ENCODE results near the gene AUTS2.
"Not testable (repeated sequence)": the region's sequence is repeated elsewhere in the genome, so short reads cannot be mapped to it uniquely, and the experiment has no call there.

Gene AUTS2

DNA sequence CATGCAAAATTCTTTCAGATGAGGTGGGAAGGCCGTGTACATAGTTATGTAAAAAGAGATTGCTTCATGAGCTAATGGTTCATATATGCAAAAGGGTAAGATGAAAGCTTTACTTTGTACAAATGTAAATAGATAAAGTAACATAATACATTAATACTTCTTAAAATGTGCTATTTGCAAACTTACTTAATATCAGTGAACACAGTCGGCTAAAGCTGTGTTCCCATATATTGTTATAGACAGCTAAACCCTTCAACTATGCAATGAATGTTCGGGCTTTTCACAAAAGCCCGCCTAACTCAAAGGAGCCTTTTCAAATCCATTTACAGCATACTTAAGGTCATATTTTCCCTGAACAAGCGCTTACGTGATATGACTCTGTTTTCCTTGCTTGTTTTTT lies 1193.1 kb downstream of the AUTS2 start:
- DNase-seq: no peak

DNA sequence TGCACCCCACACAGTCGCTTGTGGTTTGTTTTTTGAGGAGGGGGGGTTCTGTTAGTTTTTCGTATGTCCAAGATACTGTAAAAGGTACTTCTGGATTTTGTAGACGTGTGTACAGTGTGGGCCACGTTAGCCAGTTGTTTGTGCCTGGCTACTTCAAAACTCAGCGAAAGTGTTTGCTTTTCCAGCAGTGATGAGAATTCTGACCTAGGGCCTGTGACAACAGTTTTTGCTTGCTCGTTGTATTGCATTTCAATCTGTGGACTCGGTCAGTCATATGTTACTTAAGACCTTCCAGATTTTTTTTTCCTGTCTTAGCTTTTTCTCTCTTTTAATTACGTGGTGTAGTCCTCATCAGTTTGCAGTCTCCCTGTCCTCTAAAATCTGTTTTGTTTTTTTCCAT lies 1194.8 kb downstream of the AUTS2 start:
- no peak for DNase-seq

- DNase-seq: no peak
Observed at GRCh38 chr7:70793821-70794220, 1195.5 kb downstream of the AUTS2 start.

DNA sequence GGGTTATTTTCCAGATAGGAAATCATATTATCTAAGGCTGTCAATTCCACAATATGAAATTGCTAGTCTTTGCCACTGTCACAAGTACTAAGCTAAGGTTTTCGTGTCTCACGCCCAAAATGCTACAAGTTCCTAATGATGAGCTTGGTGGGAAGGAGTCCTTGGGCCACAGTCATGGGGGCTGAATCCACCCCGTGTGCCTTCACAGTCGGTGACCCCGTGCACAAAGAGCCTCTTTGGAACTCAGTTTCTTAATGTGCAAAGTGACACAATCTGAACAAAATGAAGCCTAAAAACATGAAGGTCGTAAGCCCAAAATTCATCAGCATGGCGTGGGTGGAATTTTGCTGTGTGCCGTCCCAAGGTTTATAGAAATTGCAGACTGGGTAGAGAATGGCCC lies 1196.7 kb downstream of the AUTS2 start:
- DNase-seq: no peak

GRCh38 chr7:70795948-70796347 lies 1197.7 kb downstream of the AUTS2 start:
- no peak for DNase-seq

DNA sequence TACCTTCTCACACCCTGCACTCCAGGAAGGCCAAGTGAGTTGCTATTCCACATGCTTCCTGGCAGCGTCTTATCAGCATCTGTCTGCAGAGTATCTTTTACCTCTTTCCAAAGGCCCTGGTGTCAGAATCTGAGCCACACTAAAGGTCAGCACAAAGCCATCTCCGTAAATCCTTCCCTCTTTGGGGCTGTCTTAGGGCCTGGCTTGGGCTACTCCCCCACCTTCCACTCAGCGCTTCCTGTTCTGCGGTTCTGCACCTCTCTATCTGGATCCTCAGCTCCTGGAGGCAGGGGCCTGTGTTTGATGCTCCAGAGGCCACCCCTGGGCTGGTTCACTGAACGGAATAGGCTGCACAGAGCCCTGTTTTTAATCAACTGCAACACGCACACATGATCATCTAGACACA lies 1198.8 kb downstream of the AUTS2 start:
- no peak for DNase-seq

GRCh38 chr7:70799841-70800405 lies 1201.6 kb downstream of the AUTS2 start:
- DNase-seq: no peak

DNA sequence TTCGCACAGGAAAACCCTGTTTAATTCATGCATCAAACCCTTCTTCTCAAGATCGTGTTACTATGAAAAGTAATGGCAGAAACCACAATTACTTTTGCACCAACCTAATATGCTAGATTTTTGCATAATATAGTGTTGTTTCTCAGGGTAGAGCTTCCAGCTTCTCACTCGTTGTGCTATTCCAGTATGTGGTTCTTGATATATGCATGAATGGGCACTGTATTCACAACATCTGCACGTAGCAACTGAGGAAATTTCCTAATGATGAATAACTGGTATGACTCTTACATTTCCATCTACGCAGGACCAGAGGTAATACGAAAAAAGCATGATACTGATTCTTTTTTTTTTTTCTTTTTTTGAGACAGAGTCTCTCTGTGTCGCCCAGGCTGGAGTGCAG lies 1207.1 kb downstream of the AUTS2 start:
- no peak for DNase-seq

DNA sequence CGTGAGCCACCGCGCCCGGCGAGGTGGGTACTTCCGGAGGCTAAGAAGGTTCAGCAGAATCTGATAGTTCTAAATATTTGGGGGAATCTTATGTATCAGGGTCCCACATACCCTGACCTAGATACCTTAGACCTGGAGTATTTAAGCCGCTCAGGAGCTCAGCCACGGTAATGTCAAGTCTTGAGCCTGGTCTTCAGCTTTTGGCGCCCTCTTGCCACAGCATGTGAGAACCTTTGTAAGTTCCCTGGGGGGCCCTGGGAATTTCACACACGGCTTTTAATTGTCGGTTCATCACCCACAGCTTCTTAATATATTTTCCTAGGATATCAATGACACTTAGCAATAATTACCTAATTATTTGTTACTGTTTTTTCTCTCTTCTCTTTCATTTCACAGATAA lies 1209.4 kb downstream of the AUTS2 start:
- DNase-seq: no peak

- DNase-seq: no peak
Observed at GRCh38 chr7:70808876-70809275, 1210.6 kb downstream of the AUTS2 start.

DNA sequence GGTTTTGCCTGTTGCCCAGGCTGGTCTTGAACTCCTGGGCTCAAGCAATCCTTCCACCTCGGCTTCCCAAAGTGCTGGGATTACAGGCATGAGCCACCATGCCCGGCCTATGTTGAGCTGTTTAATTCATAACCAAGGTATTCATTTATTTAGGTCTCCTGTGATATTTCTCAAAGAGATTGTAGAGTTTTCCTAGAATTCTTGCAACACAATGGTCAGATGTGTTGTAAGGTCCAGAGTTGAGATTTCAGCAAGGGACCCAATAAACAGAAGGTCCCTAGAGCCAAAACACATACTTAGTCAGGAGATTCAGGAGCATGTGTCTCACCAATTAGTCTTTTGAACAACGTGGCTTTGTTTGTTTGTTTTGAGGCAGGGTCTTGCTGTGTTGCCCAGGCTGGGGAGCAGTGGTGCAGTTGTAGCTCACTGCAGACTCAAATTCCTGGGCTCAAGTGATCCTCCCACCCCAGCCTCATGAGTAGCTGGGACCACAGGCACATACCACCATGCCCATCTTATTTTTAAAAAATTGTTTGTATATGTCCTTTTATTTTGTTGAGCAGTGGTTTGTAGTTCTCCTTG lies 1212.4 kb downstream of the AUTS2 start:
- no peak for DNase-seq

- no peak for DNase-seq
Observed at GRCh38 chr7:70812511-70812910, 1214.2 kb downstream of the AUTS2 start.

- DNase-seq: not testable (repeated sequence)
Observed at GRCh38 chr7:70822490-70822889, 1224.2 kb downstream of the AUTS2 start.

- peak in 47 of 51 donors; percentile 2 to 74 (median 27) for DNase-seq
Observed at GRCh38 chr7:70829221-70830059, 1231.2 kb downstream of the AUTS2 start.

DNA sequence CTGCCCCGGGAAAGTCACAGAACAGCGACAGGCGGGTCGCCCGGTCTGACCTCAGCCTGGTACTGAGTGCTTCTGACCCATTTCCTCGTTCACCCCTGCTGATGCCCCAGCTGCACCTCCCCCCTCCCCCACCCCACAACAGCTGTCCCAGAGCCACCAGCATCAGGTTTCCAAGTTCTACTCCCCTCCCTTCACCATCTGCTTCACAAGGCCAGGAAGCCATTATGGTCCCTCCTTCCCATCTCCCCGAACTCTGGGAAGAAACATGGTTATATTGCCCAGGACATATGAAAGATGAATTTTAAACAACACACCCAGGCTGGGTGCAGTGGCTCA lies 1231.8 kb downstream of the AUTS2 start:
- DNase-seq: no peak

- no peak for DNase-seq
Observed at GRCh38 chr7:70830426-70830825, 1232.2 kb downstream of the AUTS2 start.

GRCh38 chr7:70833726-70834125 lies 1235.5 kb downstream of the AUTS2 start:
- DNase-seq: peak in 1 of 51 donors; percentile 12

DNA sequence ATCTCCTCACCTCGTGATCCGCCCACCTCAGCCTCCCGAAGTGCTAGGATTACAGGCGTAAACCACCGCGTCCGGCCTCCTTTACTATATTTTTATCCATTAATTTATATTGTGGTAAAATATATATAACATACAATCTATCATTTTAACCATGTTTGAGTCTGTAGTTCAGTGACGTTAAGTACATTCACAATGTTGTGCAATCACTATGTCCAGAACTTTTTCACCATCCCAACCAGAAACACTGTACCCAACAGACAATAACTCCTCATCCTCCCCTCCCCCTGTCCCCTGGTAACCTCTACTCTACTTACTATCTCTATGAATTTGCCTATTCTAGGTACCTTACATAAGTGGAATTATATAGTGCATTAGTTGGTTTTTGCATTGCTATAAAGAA lies 1236.1 kb downstream of the AUTS2 start:
- no peak for DNase-seq

DNA sequence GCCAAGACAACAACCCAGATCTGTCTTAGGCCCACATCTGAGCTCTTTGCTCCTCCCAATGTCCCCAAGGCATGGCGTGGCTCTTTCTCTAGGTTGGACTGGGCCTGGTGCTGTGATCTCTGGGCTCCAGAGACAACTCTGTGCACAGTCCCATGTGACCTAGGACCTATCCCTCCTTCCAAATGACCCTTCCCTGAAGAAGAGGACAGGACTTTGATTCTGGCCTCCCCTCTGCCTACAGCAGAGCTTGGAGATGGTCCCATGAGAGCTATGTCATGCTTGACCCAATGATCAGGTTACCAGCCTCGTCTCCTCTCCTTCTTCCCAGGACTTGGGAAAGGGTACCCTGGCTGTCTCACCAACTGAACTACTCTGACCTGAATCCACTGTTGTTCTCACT lies 1237.4 kb downstream of the AUTS2 start:
- no peak for DNase-seq

DNA sequence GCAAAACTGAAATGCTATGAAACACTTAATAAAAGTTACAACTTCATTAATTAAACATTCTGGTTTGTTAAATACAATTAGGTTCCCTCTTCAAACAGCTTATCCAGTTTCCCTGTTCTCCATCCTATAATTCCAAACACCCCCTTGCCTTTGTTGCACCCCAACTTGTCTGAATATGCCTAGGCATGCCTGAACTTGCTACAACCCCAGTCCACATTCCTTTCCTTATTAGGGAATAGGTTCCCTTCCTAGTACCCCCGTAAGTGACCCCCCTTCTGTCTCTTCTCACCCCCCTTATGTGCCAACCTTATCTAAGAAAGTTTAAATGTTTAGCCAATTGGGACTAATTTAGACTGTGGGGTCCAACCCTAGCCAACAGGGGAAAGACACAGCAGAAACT lies 1238.0 kb downstream of the AUTS2 start:
- DNase-seq: no peak

- no peak for DNase-seq
Observed at GRCh38 chr7:70836946-70837345, 1238.7 kb downstream of the AUTS2 start.

- no peak for DNase-seq
Observed at GRCh38 chr7:70837589-70837988, 1239.3 kb downstream of the AUTS2 start.

GRCh38 chr7:70838292-70838907 lies 1240.1 kb downstream of the AUTS2 start:
- DNase-seq: no peak

Data from hypothalamus (tissue), 51 donors.